CD4-positive, alpha-beta memory T cell (primary cell): ENCODE measurements around the gene MTA3. TPM values are rescaled to one million over a fixed set of nuclear protein-coding genes. Genes with fewer than 3 reads are reported as not detected.

Experiments
- CTCF ChIA-PET: fragments of 350-600 bp; sonication (Branson Sonifier 250); formaldehyde crosslinking; loops from one replicate; lab custom pipeline; 2021; ENCODE audit warnings: inconsistent platforms; ENCODE audit not compliant: partially characterized antibody; lab: Charles Lee
- POLR2A ChIA-PET: fragments of 350-600 bp; sonication (Branson Sonifier 250); formaldehyde crosslinking; loops from one replicate; lab custom pipeline; 2021; ENCODE audit not compliant: partially characterized antibody; lab: Charles Lee
- DNase-seq, 5 donors: peaks; one replicate each; pipeline versions ENCODE4 v3.0.0 to v3.0.0-alpha.2; 2020 to 2022; ENCODE audit warnings: mixed read lengths in 1 of 5
- H3K27ac ChIP-seq: one replicate; pipeline ENCODE4 v1.7.0; 2013; ENCODE audit warnings: low read depth, low read length
- H3K27me3 ChIP-seq: 2 replicates; pipeline ENCODE4 v1.7.0; 2013; ENCODE audit warnings: mild to moderate bottlenecking, low read length, moderate library complexity; ENCODE audit not compliant: insufficient read depth
- H3K36me3 ChIP-seq: 2 replicates; pipeline ENCODE4 v1.7.0; 2013; ENCODE audit warnings: mild to moderate bottlenecking, low read length, moderate library complexity; ENCODE audit not compliant: insufficient read depth
- H3K4me1 ChIP-seq: 2 replicates; pipeline ENCODE4 v1.7.0; 2013; ENCODE audit warnings: mild to moderate bottlenecking, low read length, moderate library complexity; ENCODE audit not compliant: insufficient read depth
- H3K4me3 ChIP-seq, 2 donors: one replicate each; pipeline ENCODE4 v1.7.0; 2013; ENCODE audit warnings: low read length in 2 of 2, mild to moderate bottlenecking in 1 of 2
- H3K9me3 ChIP-seq, 2 donors: one replicate each; pipeline ENCODE4 v1.7.0; 2013; ENCODE audit warnings: low read length in 2 of 2, control low read depth in 1 of 2; ENCODE audit not compliant: control insufficient read depth in 1 of 2
- H3K27ac Mint-ChIP-seq, 7 donors: one replicate each; pipeline ENCODE4 v1.8.0; 2020 to 2021; ENCODE audit warnings: mixed read lengths in 7 of 7, mild to moderate bottlenecking in 6 of 7, inconsistent platforms in 3 of 7, moderate library complexity in 3 of 7
- H3K27me3 Mint-ChIP-seq, 2 donors: one replicate each; pipeline ENCODE4 v1.8.0; 2020 to 2021; ENCODE audit warnings: mixed read lengths in 2 of 2
- H3K36me3 Mint-ChIP-seq, 2 donors: one replicate each; pipeline ENCODE4 v1.8.0; 2020 to 2021; ENCODE audit warnings: mixed read lengths in 2 of 2, inconsistent platforms in 1 of 2, mild to moderate bottlenecking in 1 of 2
- H3K4me1 Mint-ChIP-seq, 4 donors: one replicate each; pipeline ENCODE4 v1.8.0; 2020 to 2021; ENCODE audit warnings: mixed read lengths in 4 of 4, mild to moderate bottlenecking in 1 of 4
- H3K4me3 Mint-ChIP-seq, 8 donors: one replicate each; pipeline ENCODE4 v1.8.0; 2020 to 2021; ENCODE audit warnings: mixed read lengths in 8 of 8, mild to moderate bottlenecking in 7 of 8, moderate library complexity in 6 of 8, inconsistent platforms in 3 of 8
- H3K9me3 Mint-ChIP-seq, 8 donors: one replicate each; pipeline ENCODE4 v1.8.0; 2020 to 2021; ENCODE audit warnings: mixed read lengths in 8 of 8, mild to moderate bottlenecking in 5 of 8, inconsistent platforms in 3 of 8, moderate library complexity in 1 of 8
- intact Hi-C: fragments of 100-400 bp; cut with micrococcal nuclease; formaldehyde crosslinking; loops from one replicate; pipeline ENCODE4 v1.15.1; 2023
- polyA plus RNA-seq, 2 donors: library from polyadenylated mRNA; unstranded; fragments of 300-500 nt; fragmentation: Illumina TruSeq; gene quantifications; one replicate each; pipeline ENCODE4 v1.2.3, GENCODE V29; 2021
- total RNA-seq, 2 experiments: library from RNA; stranded (reverse); gene quantifications; one replicate each; pipeline ENCODE4 v1.2.3, GENCODE V29; 2021

The MTA3 gene
- total and polyA plus RNA-seq, 4 experiments from 2014 or later, result 7.7 to 21.3 (median 13.3) TPM

GRCh38 chr2:42658306-42658705 is 89.9 kb downstream of the MTA3 start:
- Histone ChIP-seq H3K36me3 (no peaks in the 10 kb centered on the region), H3K9me3 (no peaks in the 10 kb centered on the region), H3K27ac (no peak overlapping the region), H3K4me1 (no peaks in the 10 kb centered on the region), H3K4me3 (no peak overlapping the region), H3K27me3 (no peaks in the 10 kb centered on the region)
- H3K27ac Mint-ChIP-seq, result no peak overlapping the region
- DNase-seq, result no peak
- ChIA-PET POLR2A (no interaction called here), CTCF (interaction anchor here (0.8 kb wide), 1 partner anchor 866 kb away, joined by 3 read pairs; no protein-coding TSS in a partner anchor)
- H3K36me3 Mint-ChIP-seq, result peaks cover 7 to 13% of the 10 kb centered on the region in 2 donors
- no peaks in the 10 kb centered on the region for H3K9me3 Mint-ChIP-seq
- no peaks in the 10 kb centered on the region for H3K27me3 Mint-ChIP-seq
- intact Hi-C loops, result no loop called here
- H3K4me3 Mint-ChIP-seq, result no peak overlapping the region
- peaks cover 10 to 15% (median 12%) of the 10 kb centered on the region in 4 donors for H3K4me1 Mint-ChIP-seq

DNA sequence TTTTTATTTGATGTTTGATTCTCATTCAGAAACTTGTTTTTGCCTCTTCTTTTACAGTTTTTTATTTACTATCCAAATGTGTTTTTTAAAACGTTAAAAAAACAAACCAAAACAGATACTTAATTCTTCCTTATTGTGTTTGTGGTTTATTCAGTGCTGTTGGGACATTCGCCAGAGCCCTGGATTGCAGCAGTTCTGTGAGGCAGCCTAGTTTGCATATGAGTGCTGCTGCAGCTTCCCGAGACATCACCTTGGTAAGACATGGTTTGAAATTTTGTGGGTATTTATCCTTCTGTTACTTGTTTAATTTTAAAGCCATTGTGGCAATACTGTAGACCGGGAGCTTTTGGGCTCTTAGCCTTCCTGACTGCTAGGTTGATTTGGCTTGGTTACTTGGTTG is 91.2 kb downstream of the MTA3 start:
- Mint-ChIP-seq H3K9me3 (no peaks in the 10 kb centered on the region), H3K27me3 (no peaks in the 10 kb centered on the region), H3K27ac (no peak overlapping the region), H3K4me1 (peaks cover 7 to 10% (median 8%) of the 10 kb centered on the region in 4 donors), H3K4me3 (no peak overlapping the region), H3K36me3 (peaks cover 7 to 13% of the 10 kb centered on the region in 2 donors)
- no peaks in the 10 kb centered on the region for H3K9me3 ChIP-seq
- H3K4me3 ChIP-seq, result no peak overlapping the region
- CTCF ChIA-PET, result interaction anchor here (1.2 to 2.6 kb wide), 3 partner anchors 9 to 164 kb away, joined by 3 to 10 read pairs (median 4); no protein-coding TSS in a partner anchor
- intact Hi-C loops, result loop anchor here (5.0 kb wide), 1 partner anchor 817 kb away; no protein-coding TSS in a partner anchor
- no peaks in the 10 kb centered on the region for H3K27me3 ChIP-seq
- no peaks in the 10 kb centered on the region for H3K36me3 ChIP-seq
- DNase-seq, result no peak
- POLR2A ChIA-PET, result no interaction called here
- H3K4me1 ChIP-seq, result no peaks in the 10 kb centered on the region
- no peak overlapping the region for H3K27ac ChIP-seq

DNA sequence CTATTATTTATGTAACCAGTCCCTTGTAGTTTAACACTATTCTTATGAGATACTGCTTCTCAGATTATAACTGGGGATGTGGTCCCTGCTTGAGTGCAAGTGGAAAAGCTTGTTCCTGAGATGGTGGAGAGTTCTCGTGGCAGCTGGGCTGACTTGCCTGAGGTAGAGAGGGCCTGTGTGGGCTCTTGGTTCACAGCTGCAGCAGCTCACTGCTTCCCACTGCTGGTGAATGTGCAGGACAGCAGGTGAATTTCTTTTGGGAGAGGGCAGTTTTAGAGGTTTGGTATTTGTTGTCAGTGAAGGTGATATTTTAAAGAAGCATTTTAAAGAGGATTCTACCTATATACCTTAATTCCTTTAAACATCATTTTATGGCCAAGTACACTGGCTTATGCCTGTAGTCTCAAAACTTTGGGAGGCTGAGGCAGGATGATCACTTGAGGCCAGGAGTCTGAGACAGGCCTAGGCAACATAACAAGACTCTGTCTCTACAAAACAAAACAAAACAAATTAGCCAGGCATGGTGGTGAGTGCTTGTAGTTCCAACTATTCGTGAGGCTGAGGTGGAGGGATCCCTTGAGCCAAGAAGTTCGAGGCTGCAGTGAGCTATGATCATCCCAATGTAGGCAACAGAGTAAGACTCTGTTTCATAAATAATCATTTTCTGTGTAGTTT is 94.8 kb downstream of the MTA3 start:
- Mint-ChIP-seq H3K36me3 (peaks cover 4 to 11% of the 10 kb centered on the region in 2 donors), H3K9me3 (no peaks in the 10 kb centered on the region), H3K27ac (peak overlapping the region in 1 of 7 donors; percentile 14), H3K4me1 (peaks cover 0 to 4% (median 1%) of the 10 kb centered on the region in 4 donors), H3K27me3 (no peaks in the 10 kb centered on the region), H3K4me3 (no peak overlapping the region)
- H3K27ac ChIP-seq, result no peak overlapping the region
- ChIA-PET CTCF (interaction anchor here (0.8 to 3.8 kb wide), 15 partner anchors 9 to 812 kb away, joined by 3 to 38 read pairs (median 5); partner anchors contain the start of gene KCNG3), POLR2A (interaction anchor here (0.6 to 1.4 kb wide), 3 partner anchors 94 to 302 kb away, joined by 3 to 4 read pairs (median 4); no protein-coding TSS in a partner anchor)
- peak; percentile 52 to 60 (median 56) for DNase-seq
- H3K4me1 ChIP-seq, result no peaks in the 10 kb centered on the region
- no peak overlapping the region for H3K4me3 ChIP-seq
- H3K36me3 ChIP-seq, result no peaks in the 10 kb centered on the region
- no peaks in the 10 kb centered on the region for H3K9me3 ChIP-seq
- H3K27me3 ChIP-seq, result no peaks in the 10 kb centered on the region
- intact Hi-C loops, result loop anchor here (1.0 to 5.0 kb wide), 6 partner anchors 150 to 821 kb away; partner anchors contain the start of gene COX7A2L

GRCh38 chr2:42663828-42664227 is 95.4 kb downstream of the MTA3 start:
- H3K27ac Mint-ChIP-seq, result no peak overlapping the region
- POLR2A ChIA-PET, result interaction anchor here (0.6 to 1.4 kb wide), 2 partner anchors 259 to 302 kb away, joined by 3 to 4 read pairs; no protein-coding TSS in a partner anchor
- no peak overlapping the region for H3K4me3 ChIP-seq
- intact Hi-C loops, result loop anchor here (1.0 to 5.0 kb wide), 6 partner anchors 151 to 822 kb away; partner anchors contain the start of gene COX7A2L
- no peak overlapping the region for H3K27ac ChIP-seq
- no peaks in the 10 kb centered on the region for H3K9me3 ChIP-seq
- DNase-seq, result no peak
- H3K36me3 ChIP-seq, result no peaks in the 10 kb centered on the region
- CTCF ChIA-PET, result interaction anchor here (0.7 to 3.8 kb wide), 15 partner anchors 8 to 794 kb away, joined by 3 to 38 read pairs (median 4); partner anchors contain the start of gene KCNG3
- H3K4me3 Mint-ChIP-seq, result no peak overlapping the region
- peaks cover 0 to 4% (median 1%) of the 10 kb centered on the region in 4 donors for H3K4me1 Mint-ChIP-seq
- H3K27me3 Mint-ChIP-seq, result no peaks in the 10 kb centered on the region
- H3K36me3 Mint-ChIP-seq, result peaks cover 4 to 11% of the 10 kb centered on the region in 2 donors
- no peaks in the 10 kb centered on the region for H3K27me3 ChIP-seq
- H3K4me1 ChIP-seq, result no peaks in the 10 kb centered on the region
- no peaks in the 10 kb centered on the region for H3K9me3 Mint-ChIP-seq

GRCh38 chr2:42673989-42674579 is 105.7 kb downstream of the MTA3 start:
- intact Hi-C loops, result no loop called here
- H3K27ac Mint-ChIP-seq, result no peak overlapping the region

GRCh38 chr2:42675815-42676214 is 107.4 kb downstream of the MTA3 start:
- intact Hi-C loops, result no loop called here
- no peak overlapping the region for H3K27ac ChIP-seq
- no peak overlapping the region for H3K27ac Mint-ChIP-seq

More at GRCh38 chr2:42673989-42674579, 105.7 kb downstream of the MTA3 start:
- H3K9me3 Mint-ChIP-seq, result peaks cover 0 to 2% (median 0%) of the 10 kb centered on the region in 8 donors
- no peaks in the 10 kb centered on the region for H3K27me3 ChIP-seq
- H3K4me3 Mint-ChIP-seq, result no peak overlapping the region
- CTCF ChIA-PET, result interaction anchor here (2.2 kb wide), 1 partner anchor 11 kb away, joined by 12 read pairs; no protein-coding TSS in a partner anchor
- peaks cover 7 to 9% of the 10 kb centered on the region in 2 donors for H3K36me3 Mint-ChIP-seq
- H3K27ac ChIP-seq, result no peak overlapping the region
- POLR2A ChIA-PET, result interaction anchor here (0.5 kb wide), 1 partner anchor 602 kb away, joined by 3 read pairs; no protein-coding TSS in a partner anchor
- no peaks in the 10 kb centered on the region for H3K36me3 ChIP-seq
- no peak for DNase-seq
- H3K4me3 ChIP-seq, result no peak overlapping the region
- no peaks in the 10 kb centered on the region for H3K9me3 ChIP-seq
- no peaks in the 10 kb centered on the region for H3K4me1 ChIP-seq
- H3K4me1 Mint-ChIP-seq, result peaks cover 0 to 5% (median 2%) of the 10 kb centered on the region in 4 donors
- no peaks in the 10 kb centered on the region for H3K27me3 Mint-ChIP-seq

DNA sequence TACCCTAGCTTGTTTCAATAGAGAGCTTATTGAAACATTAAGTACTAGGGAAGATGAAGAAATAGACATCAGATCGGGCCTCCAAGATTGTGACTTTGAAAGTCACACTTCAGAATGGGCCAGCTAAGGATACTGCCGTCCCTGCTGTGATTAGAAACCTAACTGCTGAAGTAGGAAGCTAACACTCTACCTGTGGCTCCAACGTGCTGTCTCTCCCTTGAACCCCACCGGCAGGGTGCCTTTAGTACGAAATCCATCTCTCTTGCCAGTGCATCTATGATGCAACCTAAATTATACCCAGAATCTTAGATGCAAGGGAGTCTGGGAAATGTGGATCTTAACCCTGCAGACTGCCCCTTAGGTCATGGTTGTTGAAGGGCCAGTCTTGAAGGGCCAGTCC is 116.9 kb downstream of the MTA3 start:
- Histone ChIP-seq H3K4me1 (no peaks in the 10 kb centered on the region), H3K9me3 (no peaks in the 10 kb centered on the region), H3K36me3 (peaks cover 5% of the 10 kb centered on the region), H3K27me3 (no peaks in the 10 kb centered on the region), H3K27ac (no peak overlapping the region), H3K4me3 (no peak overlapping the region)
- Mint-ChIP-seq H3K4me1 (no peaks in the 10 kb centered on the region), H3K27me3 (no peaks in the 10 kb centered on the region), H3K9me3 (no peaks in the 10 kb centered on the region), H3K36me3 (peaks cover 29 to 30% of the 10 kb centered on the region in 2 donors), H3K4me3 (no peak overlapping the region), H3K27ac (no peak overlapping the region)
- DNase-seq, result no peak
- intact Hi-C loops, result no loop called here
- CTCF ChIA-PET, result no interaction called here
- POLR2A ChIA-PET, result no interaction called here

More at GRCh38 chr2:42675815-42676214, 107.4 kb downstream of the MTA3 start:
- Histone ChIP-seq H3K9me3 (no peaks in the 10 kb centered on the region), H3K4me3 (no peak overlapping the region), H3K36me3 (no peaks in the 10 kb centered on the region), H3K4me1 (no peaks in the 10 kb centered on the region), H3K27me3 (no peaks in the 10 kb centered on the region)
- ChIA-PET POLR2A (no interaction called here), CTCF (interaction anchor here (2.2 kb wide), 1 partner anchor 12 kb away, joined by 12 read pairs; no protein-coding TSS in a partner anchor)
- H3K4me3 Mint-ChIP-seq, result no peak overlapping the region
- H3K27me3 Mint-ChIP-seq, result no peaks in the 10 kb centered on the region
- peaks cover 0 to 2% (median 0%) of the 10 kb centered on the region in 8 donors for H3K9me3 Mint-ChIP-seq
- H3K4me1 Mint-ChIP-seq, result peaks cover 0 to 5% (median 0%) of the 10 kb centered on the region in 4 donors
- H3K36me3 Mint-ChIP-seq, result peaks cover 10% of the 10 kb centered on the region in 2 donors
- no peak for DNase-seq
